ENCODE results near the gene AHCY.
"Not testable (repeated sequence)": the region's sequence is repeated elsewhere in the genome, so short reads cannot be mapped to it uniquely, and the experiment has no call there.

AHCY gene

DNA sequence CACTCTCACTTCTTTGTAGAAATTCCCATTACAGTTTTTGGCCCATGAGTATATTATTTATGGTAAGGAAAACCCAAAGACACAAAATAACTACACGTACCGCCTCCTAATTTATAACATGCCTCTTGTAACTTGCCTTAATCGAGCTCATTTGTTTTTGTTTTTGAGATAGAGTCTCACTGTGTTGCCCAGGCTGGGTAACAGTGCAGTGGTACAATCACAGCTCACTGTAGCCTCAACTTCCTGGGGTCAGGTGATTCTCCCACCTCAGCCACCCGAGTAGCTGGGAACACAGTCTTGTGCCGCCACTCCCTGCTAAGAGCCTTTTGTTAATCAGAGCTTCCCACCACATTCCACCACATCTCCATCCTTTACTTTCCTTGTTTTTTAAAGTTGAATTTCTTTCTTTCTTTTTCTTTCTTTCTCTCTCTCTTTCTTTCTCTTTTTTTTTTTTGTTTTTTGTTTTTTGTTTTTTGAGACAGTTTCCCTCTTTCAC, 46.5 kb downstream of the AHCY start:
- no peak for DNase-seq (ENCODE audit: low read depth in 2 of 2)
- no peak overlapping the region for H3K4me3 ChIP-seq (replicated peaks in 1 of 2; ENCODE audit: low read depth in 2 of 2, low read length in 2 of 2)
- TF ChIP-seq, protein P1, sequence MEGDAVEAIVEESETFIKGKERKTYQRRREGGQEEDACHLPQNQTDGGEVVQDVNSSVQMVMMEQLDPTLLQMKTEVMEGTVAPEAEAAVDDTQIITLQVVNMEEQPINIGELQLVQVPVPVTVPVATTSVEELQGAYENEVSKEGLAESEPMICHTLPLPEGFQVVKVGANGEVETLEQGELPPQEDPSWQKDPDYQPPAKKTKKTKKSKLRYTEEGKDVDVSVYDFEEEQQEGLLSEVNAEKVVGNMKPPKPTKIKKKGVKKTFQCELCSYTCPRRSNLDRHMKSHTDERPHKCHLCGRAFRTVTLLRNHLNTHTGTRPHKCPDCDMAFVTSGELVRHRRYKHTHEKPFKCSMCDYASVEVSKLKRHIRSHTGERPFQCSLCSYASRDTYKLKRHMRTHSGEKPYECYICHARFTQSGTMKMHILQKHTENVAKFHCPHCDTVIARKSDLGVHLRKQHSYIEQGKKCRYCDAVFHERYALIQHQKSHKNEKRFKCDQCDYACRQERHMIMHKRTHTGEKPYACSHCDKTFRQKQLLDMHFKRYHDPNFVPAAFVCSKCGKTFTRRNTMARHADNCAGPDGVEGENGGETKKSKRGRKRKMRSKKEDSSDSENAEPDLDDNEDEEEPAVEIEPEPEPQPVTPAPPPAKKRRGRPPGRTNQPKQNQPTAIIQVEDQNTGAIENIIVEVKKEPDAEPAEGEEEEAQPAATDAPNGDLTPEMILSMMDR (IDR thresholded peaks at IDR 0.05; ENCODE audit: low read depth, low read length) = no peak

DNA sequence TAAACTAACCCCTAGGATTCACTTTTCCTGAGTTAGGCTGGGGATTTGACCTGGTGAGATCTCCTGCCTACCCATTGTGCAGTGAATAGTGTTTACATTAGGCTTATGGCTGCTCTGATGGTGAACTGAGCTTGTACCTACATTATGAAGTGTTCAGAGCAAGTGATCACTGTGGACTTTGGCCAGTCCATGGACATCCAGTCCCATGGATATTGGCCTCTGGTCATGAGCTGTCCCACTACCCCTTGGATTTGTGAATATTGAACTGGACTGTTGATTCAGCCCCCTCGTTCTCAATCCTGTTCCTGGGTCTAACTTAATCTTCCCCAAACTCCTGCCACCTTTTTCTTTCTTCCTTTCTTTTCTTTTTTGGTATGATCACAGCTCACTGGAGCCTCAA, 48.2 kb downstream of the AHCY start:
- no peak for DNase-seq (ENCODE audit: low read depth in 2 of 2)
- TF ChIP-seq, protein P1 (IDR thresholded peaks at IDR 0.05; ENCODE audit: low read depth, low read length) = no peak
- H3K4me3 ChIP-seq (replicated peaks in 1 of 2; ENCODE audit: low read depth in 2 of 2, low read length in 2 of 2) = no peak overlapping the region

DNA sequence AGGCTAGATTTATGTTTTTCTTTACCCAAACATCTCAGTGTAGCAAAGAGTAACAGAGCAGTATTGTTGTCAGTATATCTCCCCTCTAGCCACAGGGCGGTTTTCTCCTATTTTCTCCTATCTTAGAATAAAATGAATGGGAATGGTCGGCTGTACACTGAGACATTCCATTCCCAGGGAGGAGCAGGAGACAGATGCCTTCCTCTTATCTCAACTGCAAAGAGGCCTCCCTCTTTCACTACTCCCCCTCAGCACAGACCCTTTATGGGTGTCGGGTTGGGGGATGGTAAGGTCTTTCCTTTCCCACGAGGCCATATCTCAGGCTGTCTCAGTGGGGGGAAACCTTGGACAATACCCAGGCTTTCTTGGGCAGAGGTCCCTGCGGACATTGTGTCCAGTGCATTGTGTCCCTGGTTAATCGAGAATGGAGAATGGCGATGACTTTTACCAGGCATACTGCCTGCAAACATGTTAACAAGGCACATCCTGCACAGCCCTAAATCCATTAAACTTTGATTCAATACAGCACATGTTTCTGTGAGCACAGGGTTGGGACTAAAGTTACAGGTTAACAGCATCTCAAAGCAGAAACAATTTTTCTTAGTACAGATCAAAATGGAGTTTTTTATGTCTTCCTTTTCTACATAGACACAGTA, 50.6 kb downstream of the AHCY start:
- not testable (repeated sequence) for H3K4me3 ChIP-seq (replicated peaks in 1 of 2; ENCODE audit: low read depth in 2 of 2, low read length in 2 of 2); DNase-seq (ENCODE audit: low read depth in 2 of 2)

DNA sequence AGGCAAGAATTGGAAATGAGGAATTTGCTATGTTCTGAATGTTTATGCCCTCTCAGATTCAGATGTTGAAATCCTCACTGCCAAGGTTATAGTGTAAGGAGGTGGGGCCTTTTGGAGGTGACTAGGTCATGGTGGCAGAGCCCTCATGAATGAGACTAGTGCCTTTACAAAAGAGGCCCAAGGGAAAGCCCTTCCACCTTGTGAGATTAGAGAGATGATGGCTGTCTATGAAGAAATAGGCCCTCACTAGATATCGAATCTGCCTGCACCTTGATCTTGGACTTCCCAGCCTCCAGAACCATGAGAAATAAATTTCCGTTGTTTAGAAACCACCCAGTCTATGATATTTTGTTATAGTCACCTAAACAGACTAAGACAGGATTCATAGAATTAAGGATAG, 51.5 kb downstream of the AHCY start:
- TF ChIP-seq, protein P1 (IDR thresholded peaks at IDR 0.05; ENCODE audit: low read depth, low read length) = no peak
- DNase-seq (ENCODE audit: low read depth in 2 of 2) = no peak
- no peak overlapping the region for H3K4me3 ChIP-seq (replicated peaks in 1 of 2; ENCODE audit: low read depth in 2 of 2, low read length in 2 of 2)

DNA sequence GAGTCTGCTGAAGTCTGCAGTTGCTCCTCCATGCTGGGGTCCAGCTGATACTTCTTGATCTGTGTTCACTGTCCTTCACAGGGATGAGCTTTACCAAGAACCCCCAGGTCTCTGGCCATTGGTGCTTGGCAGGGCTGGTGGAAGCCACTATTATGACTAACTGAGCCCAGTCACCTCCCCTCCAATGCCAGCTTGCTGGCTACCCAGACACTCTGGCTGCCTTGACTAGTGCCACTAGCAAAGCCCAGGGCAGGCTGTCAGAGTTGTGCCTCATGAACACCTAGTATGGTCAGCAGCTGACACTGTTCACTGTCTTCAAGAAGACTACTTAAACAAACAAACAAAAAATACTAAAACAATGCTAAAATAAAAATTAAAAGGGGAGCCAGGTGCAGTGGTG, 53.1 kb downstream of the AHCY start:
- TF ChIP-seq, protein P1 (IDR thresholded peaks at IDR 0.05; ENCODE audit: low read depth, low read length) = no peak
- DNase-seq (ENCODE audit: low read depth in 2 of 2) = no peak
- H3K4me3 ChIP-seq (replicated peaks in 1 of 2; ENCODE audit: low read depth in 2 of 2, low read length in 2 of 2) = no peak overlapping the region

DNA sequence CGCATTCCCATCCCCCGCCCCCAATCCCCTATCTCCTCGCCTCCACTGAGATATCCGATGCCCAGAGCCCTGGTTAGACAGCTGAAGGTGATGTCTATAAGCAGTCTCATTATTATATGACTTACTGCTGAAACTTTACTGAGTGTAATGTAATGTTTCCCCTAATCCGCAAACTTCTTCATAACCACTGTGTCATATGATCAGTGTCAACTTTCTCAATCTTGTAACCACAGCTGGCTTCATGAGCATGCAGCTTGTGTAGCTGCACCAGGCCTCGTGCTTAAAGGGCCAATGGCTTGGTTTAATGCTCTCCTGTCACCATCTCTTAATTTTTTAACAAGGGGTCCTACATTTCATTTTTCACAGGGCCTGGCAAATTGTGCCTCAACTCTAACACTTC, 53.9 kb downstream of the AHCY start:
- TF ChIP-seq, protein P1 (IDR thresholded peaks at IDR 0.05; ENCODE audit: low read depth, low read length) = no peak
- peak; percentile 42 to 52 for DNase-seq (ENCODE audit: low read depth in 2 of 2)

DNA sequence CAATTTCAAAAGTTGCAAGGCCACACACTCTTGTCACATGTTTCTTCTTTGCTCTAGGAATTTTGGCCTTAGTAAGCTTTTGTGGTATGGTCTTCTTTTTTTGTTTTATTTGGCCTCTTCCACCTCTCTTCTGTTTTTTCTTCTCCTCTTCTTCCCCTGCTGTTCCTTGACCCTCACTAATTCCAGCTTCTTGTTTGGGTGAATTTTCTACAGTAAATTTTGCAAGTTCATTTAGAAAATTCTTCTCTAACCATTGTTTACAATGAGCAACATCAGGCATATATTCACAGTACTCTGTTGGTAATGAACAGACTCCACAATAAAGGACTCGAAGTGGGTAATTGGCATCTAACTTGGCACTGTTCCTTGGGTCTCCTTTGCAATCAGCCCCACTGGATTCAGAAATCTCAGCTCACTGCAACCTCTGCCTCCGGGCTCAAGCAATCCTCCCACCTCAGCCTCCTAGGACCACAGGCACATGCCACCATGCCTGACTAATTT, 57.0 kb downstream of the AHCY start:
- TF ChIP-seq, protein P1 (IDR thresholded peaks at IDR 0.05; ENCODE audit: low read depth, low read length) = no peak
- no peak overlapping the region for H3K4me3 ChIP-seq (replicated peaks in 1 of 2; ENCODE audit: low read depth in 2 of 2, low read length in 2 of 2)
- DNase-seq (ENCODE audit: low read depth in 2 of 2) = no peak

More for the DNA sequence above, 53.9 kb downstream of the AHCY start:
- H3K4me3 ChIP-seq (replicated peaks in 1 of 2; ENCODE audit: low read depth in 2 of 2, low read length in 2 of 2) = no peak overlapping the region
